Thoracic aorta (tissue), 2 donors: ENCODE data around the gene KRTDAP. TPM values are rescaled to one million over a fixed set of nuclear protein-coding genes. Genes with fewer than 3 reads are reported as not detected.

Experiments used
- ATAC-seq: fragments of 150-250 bp; one replicate; pipeline ENCODE4 v1.8.0; 2017; ENCODE audit warnings: low read depth; ENCODE audit not compliant: insufficient number of reproducible peaks, low FRiP score
- DNase-seq: peaks from one replicate; pipeline ENCODE4 v3.0.0-alpha.2; 2020; ENCODE audit warnings: low spot score
- H3K27ac ChIP-seq, 2 donors: fragments of 200-600 bp; sonication (generic); 1 replicate in 1 of 2; 2 replicates in 1 of 2; pipeline ENCODE4 v1.5.1; 2016; ENCODE audit warnings: mild to moderate bottlenecking in 2 of 2, moderate library complexity in 2 of 2
- H3K27me3 ChIP-seq: fragments of 200-600 bp; sonication (generic); replicated peaks from 2 replicates; pipeline ENCODE4 v1.6.0; 2016; ENCODE audit warnings: mild to moderate bottlenecking; ENCODE audit not compliant: insufficient read depth
- H3K36me3 ChIP-seq: fragments of 200-600 bp; sonication (generic); one replicate; pipeline ENCODE4 v1.5.1; 2016
- H3K4me1 ChIP-seq, 2 donors: fragments of 200-600 bp; sonication (generic); 1 replicate in 1 of 2; 2 replicates in 1 of 2; pipeline versions ENCODE4 v1.5.1 to v1.6.0; 2016; ENCODE audit warnings: low read depth in 2 of 2, mild to moderate bottlenecking in 1 of 2; ENCODE audit not compliant: control insufficient read depth in 1 of 2
- H3K4me3 ChIP-seq: fragments of 200-600 bp; sonication (generic); 2 replicates; pipeline ENCODE4 v1.5.1; 2016; ENCODE audit warnings: mild to moderate bottlenecking
- H3K9me3 ChIP-seq: fragments of 200-600 bp; sonication (generic); 2 replicates; pipeline ENCODE4 v1.5.1; 2016
- CTCF ChIP-seq: fragments of 200-600 bp; sonication (generic); IDR thresholded peaks from one replicate; pipeline ENCODE4 v1.5.1; 2019; ENCODE audit warnings: antibody characterized with exemption
- total RNA-seq, 2 donors: library from RNA; depleted of rRNA; stranded (reverse); fragments of >200 nt; gene quantifications; one replicate each; pipeline versions ENCODE4 v1.1.0 to v1.2.3, GENCODE V29; 2016

KRTDAP gene
- total RNA-seq: 10 to 100 TPM in 1 of 2 donors, not detected in 1; 29.6 TPM

- no peak for DNase-seq
- Histone ChIP-seq H3K9me3 (no peaks in the 10 kb centered on the region), H3K4me1 (no peaks in the 10 kb centered on the region), H3K36me3 (no peaks in the 10 kb centered on the region), H3K4me3 (no peak within 1 kb of the TSS), H3K27ac (no peak within 1 kb of the TSS), H3K27me3 (no peaks in the 10 kb centered on the region)
- no peak for ATAC-seq
- TF ChIP-seq CTCF: no peak
Measured at GRCh38 chr19:35490364-35490763, at the start of gene KRTDAP. KRTDAP (minus strand) TSS chr19:35490464; CDS start chr19:35490442, 22 bp downstream.

- Histone ChIP-seq H3K36me3 (no peaks in the 10 kb centered on the region), H3K27ac (no peak overlapping the region), H3K9me3 (no peaks in the 10 kb centered on the region), H3K27me3 (no peaks in the 10 kb centered on the region), H3K4me3 (no peak overlapping the region), H3K4me1 (peaks cover 0 to 7% of the 10 kb centered on the region in 2 donors)
- TF ChIP-seq CTCF: no peak
- ATAC-seq (no peak), DNase-seq (no peak)
Measured at GRCh38 chr19:35539850-35540249, 49.6 kb upstream of the KRTDAP start.

- no peak for DNase-seq
- no peak overlapping the region for H3K4me3 ChIP-seq
- ATAC-seq: no peak
Measured at GRCh38 chr19:35539314-35539713, 49.0 kb upstream of the KRTDAP start.

GRCh38 chr19:35534803-35535480 lies 44.7 kb upstream of the KRTDAP start:
- Histone ChIP-seq H3K4me3 (no peak overlapping the region), H3K27me3 (no peaks in the 10 kb centered on the region), H3K4me1 (peaks cover 0 to 4% of the 10 kb centered on the region in 2 donors), H3K27ac (no peak overlapping the region), H3K9me3 (no peaks in the 10 kb centered on the region), H3K36me3 (no peaks in the 10 kb centered on the region)
- no peak for TF ChIP-seq CTCF
- no peak for ATAC-seq
- DNase-seq: no peak

More at GRCh38 chr19:35539314-35539713, 49.0 kb upstream of the KRTDAP start:
- H3K4me1 ChIP-seq: peaks cover 0 to 2% of the 10 kb centered on the region in 2 donors
- H3K9me3 ChIP-seq: no peaks in the 10 kb centered on the region
- H3K36me3 ChIP-seq: no peaks in the 10 kb centered on the region
- TF ChIP-seq CTCF: no peak
- no peaks in the 10 kb centered on the region for H3K27me3 ChIP-seq
- no peak overlapping the region for H3K27ac ChIP-seq

GRCh38 chr19:35533822-35534392 lies 43.6 kb upstream of the KRTDAP start:
- no peak for ATAC-seq
- no peaks in the 10 kb centered on the region for H3K27me3 ChIP-seq
- H3K36me3 ChIP-seq: no peaks in the 10 kb centered on the region
- no peak overlapping the region for H3K4me3 ChIP-seq
- peaks cover 0 to 4% of the 10 kb centered on the region in 2 donors for H3K4me1 ChIP-seq
- TF ChIP-seq CTCF: no peak
- no peak for DNase-seq
- no peaks in the 10 kb centered on the region for H3K9me3 ChIP-seq
- no peak overlapping the region for H3K27ac ChIP-seq
